ENCODE data around the gene LIFR.

The LIFR gene

DNA sequence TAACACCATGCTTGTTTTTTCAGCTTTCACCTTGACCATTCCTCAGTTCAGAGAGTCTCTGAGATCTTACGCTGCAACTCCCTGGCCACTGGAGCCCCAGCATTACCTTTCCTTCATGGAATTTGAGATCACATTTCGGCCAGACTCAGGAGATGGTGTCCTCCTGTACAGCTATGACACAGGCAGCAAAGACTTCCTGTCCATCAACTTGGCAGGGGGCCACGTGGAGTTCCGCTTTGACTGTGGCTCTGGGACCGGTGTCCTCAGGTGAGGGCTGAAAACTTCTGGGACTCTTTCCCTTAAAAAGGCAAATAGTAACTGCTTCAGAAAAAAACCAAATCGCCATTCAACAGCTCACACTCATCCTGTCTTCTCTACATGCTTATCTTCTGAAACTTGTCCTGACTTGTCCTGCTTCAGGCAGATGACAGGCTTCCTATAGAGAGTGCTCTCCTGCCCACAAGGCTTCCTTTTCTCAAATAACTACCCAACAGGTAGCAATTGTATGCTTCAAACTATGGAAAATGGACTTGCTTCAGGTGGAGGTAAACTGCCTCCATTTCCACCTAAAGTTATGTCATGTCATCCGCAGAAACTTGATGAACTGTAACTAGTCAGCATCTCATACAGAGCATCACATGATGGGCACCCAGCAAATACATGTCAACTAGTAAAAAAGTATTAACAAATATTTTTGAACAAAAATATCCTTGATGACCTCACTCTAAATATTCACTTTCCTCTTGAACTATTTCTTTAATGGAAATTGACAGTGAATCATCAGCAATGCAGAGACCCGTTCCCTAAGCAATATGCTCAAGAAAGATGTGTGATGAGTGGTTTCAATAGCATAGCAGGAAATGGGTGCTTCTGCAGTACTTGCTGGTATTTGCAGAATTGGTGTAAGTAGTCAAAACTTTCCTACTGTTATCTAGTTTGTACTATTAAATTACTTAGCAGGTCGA lies 129.2 kb downstream of the LIFR start:
- Histone ChIP-seq H3K36me3 (ENCODE audit: control insufficient read depth in 2 of 2, insufficient read depth in 2 of 2, low read length in 2 of 2) (no peaks in the 10 kb centered on the region), H3K27me3 (ENCODE audit: control insufficient read depth in 2 of 2, insufficient read depth in 2 of 2, low read length in 2 of 2) (no peaks in the 10 kb centered on the region), H3K27ac (ENCODE audit: low read depth in 2 of 2, low read length in 2 of 2) (no peak overlapping the region), H3K4me1 (ENCODE audit: control insufficient read depth in 2 of 2, insufficient read depth in 2 of 2, low read length in 2 of 2) (no peaks in the 10 kb centered on the region), H3K9ac (ENCODE audit: low read depth in 1 of 2, low read length in 2 of 2) (no peak overlapping the region), H3K9me3 (ENCODE audit: control insufficient read depth in 2 of 2, low read length in 2 of 2) (no peaks in the 10 kb centered on the region), H3K4me3 (ENCODE audit: low read length in 2 of 2) (no peak overlapping the region)

DNA sequence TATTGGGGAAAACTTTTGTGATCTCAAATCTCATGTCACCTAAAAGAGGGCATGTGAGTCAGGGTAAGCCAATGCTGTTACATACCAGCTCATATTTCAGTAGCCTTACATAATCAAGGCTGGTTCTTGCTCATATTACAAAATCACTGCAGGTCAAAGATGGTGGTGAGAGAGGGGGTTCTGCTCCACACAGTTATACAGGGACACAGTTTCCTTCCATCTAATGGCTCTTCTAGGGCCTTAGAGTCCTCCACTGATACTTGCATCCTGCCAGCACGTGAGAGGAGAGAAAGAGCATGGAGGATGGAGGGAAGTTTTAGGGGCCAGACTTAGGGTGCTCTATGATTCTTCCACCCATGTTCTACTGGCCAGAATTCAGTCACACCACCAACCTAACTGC lies 130.0 kb downstream of the LIFR start:
- H3K9me3 ChIP-seq (ENCODE audit: control insufficient read depth in 2 of 2, low read length in 2 of 2), result no peaks in the 10 kb centered on the region
- no peak overlapping the region for H3K27ac ChIP-seq (ENCODE audit: low read depth in 2 of 2, low read length in 2 of 2)
- H3K9ac ChIP-seq (ENCODE audit: low read depth in 1 of 2, low read length in 2 of 2), result no peak overlapping the region
- no peaks in the 10 kb centered on the region for H3K4me1 ChIP-seq (ENCODE audit: control insufficient read depth in 2 of 2, insufficient read depth in 2 of 2, low read length in 2 of 2)
- H3K36me3 ChIP-seq (ENCODE audit: control insufficient read depth in 2 of 2, insufficient read depth in 2 of 2, low read length in 2 of 2), result no peaks in the 10 kb centered on the region
- H3K4me3 ChIP-seq (ENCODE audit: low read length in 2 of 2), result no peak overlapping the region
- H3K27me3 ChIP-seq (ENCODE audit: control insufficient read depth in 2 of 2, insufficient read depth in 2 of 2, low read length in 2 of 2), result no peaks in the 10 kb centered on the region

All from mucosa of rectum (tissue), 2 donors.